Testis (tissue), 2 donors: ENCODE results near the gene ITGA8.

ENCODE experiments used
- CTCF ChIP-seq, 3 experiments: fragments of 450-650 bp in 2 of 3; fragments of 200-600 bp in 1 of 3; sonication (generic) in 1 of 3; IDR thresholded peaks; one replicate each; pipeline ENCODE4 v1.5.1; 2016 to 2019; ENCODE audit warnings: antibody characterized with exemption in 3 of 3, mild to moderate bottlenecking in 2 of 3, moderate library complexity in 1 of 3
- POLR2A ChIP-seq: fragments of 450-650 bp; IDR thresholded peaks from one replicate; pipeline ENCODE4 v1.6.1; 2017; ENCODE audit warnings: antibody characterized with exemption, mild to moderate bottlenecking, moderate library complexity

- no peak for TF ChIP-seq POLR2A
- no peak for TF ChIP-seq CTCF (IDR thresholded peaks at IDR 0.05)
Observed at GRCh38 chr10:15626937-15627336, 92.8 kb downstream of the ITGA8 start.
